Measurements from ENCODE around the gene MYO5C.

Gene MYO5C

DNA sequence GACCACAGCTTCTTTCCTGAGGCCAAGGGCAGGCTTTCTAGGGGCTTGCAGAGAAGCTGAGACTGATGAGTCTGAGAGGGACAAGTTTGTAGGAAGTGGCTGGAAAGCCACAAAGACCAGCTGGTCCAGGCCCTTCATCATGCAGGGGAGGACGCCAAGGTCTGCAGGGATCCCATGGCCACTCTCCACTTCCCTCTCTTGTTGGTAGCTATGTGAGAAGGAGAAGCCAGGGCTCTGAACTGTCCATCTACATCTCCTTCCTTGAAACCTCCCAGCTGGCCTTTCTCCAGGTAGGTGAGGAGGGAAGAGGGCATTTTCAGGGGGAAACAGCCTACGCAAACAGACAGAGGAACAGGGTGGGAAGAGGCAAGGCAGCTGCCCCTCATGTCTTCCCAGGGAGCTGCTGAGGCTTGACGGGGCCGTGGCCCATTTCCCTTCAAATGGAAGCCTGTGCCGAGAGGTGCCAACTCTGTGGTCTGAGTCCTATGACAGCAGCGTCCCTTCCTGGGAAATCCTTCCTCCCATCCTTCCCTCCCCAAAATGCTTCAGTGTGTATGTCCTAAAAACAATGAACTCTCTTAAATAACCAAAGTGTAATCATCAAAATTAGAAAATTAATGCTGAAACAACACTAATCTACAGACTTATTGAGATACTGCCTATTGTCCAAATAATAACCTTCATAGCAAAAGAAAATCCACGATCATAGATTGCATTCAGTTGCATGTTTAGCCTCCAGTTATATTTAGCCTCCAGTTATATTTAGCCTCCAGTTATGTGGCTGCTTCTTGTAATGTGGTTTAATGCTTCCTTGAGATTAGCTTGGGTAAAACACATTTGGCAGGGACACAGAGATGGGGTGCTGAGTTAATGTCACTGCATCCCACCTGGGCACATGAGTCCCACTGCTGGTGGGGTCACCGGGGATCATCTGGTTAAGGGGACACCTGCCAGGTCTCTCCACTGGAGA is 140.4 kb downstream of the MYO5C start:
- peak; percentile 44 for DNase-seq (ENCODE audit: low spot score)
- Histone ChIP-seq H3K36me3 (ENCODE audit: low read depth) (peaks cover 20% of the 10 kb centered on the region), H3K9me3 (ENCODE audit: severe bottlenecking) (no peaks in the 10 kb centered on the region), H3K4me3 (ENCODE audit: severe bottlenecking) (no peak overlapping the region), H3K4me1 (ENCODE audit: insufficient read depth, poor library complexity, severe bottlenecking) (no peaks in the 10 kb centered on the region), H3K27ac (ENCODE audit: poor library complexity, severe bottlenecking) (no peak overlapping the region), H3K27me3 (ENCODE audit: insufficient read depth, poor library complexity, severe bottlenecking) (no peaks in the 10 kb centered on the region)
- TF ChIP-seq, protein P1, sequence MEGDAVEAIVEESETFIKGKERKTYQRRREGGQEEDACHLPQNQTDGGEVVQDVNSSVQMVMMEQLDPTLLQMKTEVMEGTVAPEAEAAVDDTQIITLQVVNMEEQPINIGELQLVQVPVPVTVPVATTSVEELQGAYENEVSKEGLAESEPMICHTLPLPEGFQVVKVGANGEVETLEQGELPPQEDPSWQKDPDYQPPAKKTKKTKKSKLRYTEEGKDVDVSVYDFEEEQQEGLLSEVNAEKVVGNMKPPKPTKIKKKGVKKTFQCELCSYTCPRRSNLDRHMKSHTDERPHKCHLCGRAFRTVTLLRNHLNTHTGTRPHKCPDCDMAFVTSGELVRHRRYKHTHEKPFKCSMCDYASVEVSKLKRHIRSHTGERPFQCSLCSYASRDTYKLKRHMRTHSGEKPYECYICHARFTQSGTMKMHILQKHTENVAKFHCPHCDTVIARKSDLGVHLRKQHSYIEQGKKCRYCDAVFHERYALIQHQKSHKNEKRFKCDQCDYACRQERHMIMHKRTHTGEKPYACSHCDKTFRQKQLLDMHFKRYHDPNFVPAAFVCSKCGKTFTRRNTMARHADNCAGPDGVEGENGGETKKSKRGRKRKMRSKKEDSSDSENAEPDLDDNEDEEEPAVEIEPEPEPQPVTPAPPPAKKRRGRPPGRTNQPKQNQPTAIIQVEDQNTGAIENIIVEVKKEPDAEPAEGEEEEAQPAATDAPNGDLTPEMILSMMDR (IDR thresholded peaks at IDR 0.05; ENCODE audit: poor library complexity, severe bottlenecking), result no peak
- ATAC-seq (ENCODE audit: low read depth), result peak; percentile 14; the same call in 1 of the 3 replicates

DNA sequence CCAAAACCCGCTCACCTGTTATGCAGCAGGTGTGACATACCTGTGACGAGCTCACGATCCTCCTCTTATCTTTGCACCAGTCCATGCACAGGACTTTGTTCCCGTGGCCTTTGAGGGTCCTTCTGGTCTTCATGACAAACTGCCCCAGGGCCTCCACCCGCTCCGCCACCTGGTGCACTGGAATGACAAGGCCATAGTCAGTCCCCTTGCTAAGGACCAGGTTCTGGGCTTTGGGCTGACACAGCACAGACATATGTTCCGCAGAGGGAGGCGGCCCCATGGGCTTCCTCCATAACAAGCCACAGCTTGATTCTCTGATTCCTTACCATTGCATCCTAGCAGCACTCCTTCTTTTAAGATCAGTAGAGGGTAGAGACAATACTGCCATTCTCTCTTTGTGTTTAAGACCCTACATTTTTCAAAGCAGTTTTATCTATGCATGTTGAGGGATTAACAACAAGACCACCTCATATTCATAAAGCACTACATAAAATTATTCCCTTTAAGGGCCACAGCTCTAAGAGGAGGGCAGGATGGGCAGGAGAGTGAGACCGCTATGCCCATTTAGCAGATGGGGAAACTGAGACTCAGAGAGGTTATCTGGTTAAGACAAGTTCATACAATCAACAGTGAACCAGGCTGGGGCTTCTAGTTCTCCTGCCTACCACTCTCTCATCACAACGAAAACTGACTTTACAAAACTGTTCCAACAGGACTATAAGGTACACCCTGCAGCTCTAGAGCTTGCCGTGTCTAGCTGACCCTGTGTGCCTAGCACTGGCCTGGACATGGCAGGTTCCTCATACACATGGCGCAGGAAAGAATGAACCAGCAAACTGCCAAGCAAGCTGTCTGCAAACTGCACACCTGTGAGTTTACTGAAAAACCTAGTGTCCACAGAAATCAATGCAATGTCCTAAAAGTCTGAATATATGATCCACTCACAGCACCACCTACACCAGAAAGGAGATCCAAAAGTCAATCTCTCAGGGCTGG is 141.4 kb downstream of the MYO5C start:
- H3K4me1 ChIP-seq (ENCODE audit: insufficient read depth, poor library complexity, severe bottlenecking), result no peaks in the 10 kb centered on the region
- no peaks in the 10 kb centered on the region for H3K27me3 ChIP-seq (ENCODE audit: insufficient read depth, poor library complexity, severe bottlenecking)
- no peak overlapping the region for H3K27ac ChIP-seq (ENCODE audit: poor library complexity, severe bottlenecking)
- H3K36me3 ChIP-seq (ENCODE audit: low read depth), result peaks cover 19% of the 10 kb centered on the region
- ATAC-seq (ENCODE audit: low read depth), result no peak
- TF ChIP-seq, protein P1 (IDR thresholded peaks at IDR 0.05; ENCODE audit: poor library complexity, severe bottlenecking), result no peak
- no peak overlapping the region for H3K4me3 ChIP-seq (ENCODE audit: severe bottlenecking)
- H3K9me3 ChIP-seq (ENCODE audit: severe bottlenecking), result no peaks in the 10 kb centered on the region
- peak; percentile 56 for DNase-seq (ENCODE audit: low spot score)

DNA sequence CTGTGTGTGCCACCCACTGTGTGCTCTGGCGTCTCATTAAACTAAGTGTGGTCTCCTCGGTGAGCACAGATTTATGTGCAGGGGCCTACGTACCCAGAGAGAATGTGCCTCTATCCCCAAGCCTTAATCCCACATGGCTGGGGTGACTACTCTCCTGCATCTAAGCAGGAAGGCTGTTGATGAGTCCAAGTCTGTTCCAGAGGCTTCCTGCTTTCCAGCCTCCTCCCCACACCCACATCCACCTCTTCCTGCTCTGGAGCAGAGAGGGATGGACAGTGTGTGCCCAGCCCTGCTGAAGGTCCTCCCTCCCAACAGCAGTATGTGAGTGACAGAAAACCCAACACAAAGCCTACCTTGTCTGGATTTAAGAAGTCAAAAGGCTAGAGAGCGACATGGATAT is 144.3 kb downstream of the MYO5C start:
- H3K4me1 ChIP-seq (ENCODE audit: insufficient read depth, poor library complexity, severe bottlenecking), result no peaks in the 10 kb centered on the region
- H3K36me3 ChIP-seq (ENCODE audit: low read depth), result peaks cover 33% of the 10 kb centered on the region
- ATAC-seq (ENCODE audit: low read depth) (peak; percentile 20; the same call in 1 of the 3 replicates), DNase-seq (ENCODE audit: low spot score) (peak; percentile 18)
- H3K27me3 ChIP-seq (ENCODE audit: insufficient read depth, poor library complexity, severe bottlenecking), result no peaks in the 10 kb centered on the region
- TF ChIP-seq, protein P1 (IDR thresholded peaks at IDR 0.05; ENCODE audit: poor library complexity, severe bottlenecking), result no peak
- H3K4me3 ChIP-seq (ENCODE audit: severe bottlenecking), result no peak overlapping the region
- no peak overlapping the region for H3K27ac ChIP-seq (ENCODE audit: poor library complexity, severe bottlenecking)
- no peaks in the 10 kb centered on the region for H3K9me3 ChIP-seq (ENCODE audit: severe bottlenecking)

DNA sequence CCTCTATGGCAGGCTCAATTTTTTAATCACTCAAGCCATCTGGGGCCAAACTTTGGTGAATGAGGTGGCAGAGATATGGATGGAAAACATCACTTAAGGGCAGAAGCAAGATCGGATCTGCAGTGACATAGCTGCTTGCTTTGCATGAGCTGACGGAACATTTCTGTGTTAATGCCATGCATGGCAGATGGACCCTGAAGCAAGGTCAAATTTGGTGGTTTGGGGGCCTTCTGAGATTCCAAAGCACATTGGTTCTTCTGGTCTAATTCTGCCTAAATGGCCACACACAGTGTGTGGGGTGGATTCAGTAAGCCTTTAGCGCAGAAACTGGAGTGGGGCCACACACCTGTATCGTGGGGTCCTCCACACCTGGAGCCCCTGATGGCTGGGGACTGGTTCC is 144.7 kb downstream of the MYO5C start:
- no peak overlapping the region for H3K4me3 ChIP-seq (ENCODE audit: severe bottlenecking)
- no peak for ATAC-seq (ENCODE audit: low read depth)
- TF ChIP-seq, protein P1 (IDR thresholded peaks at IDR 0.05; ENCODE audit: poor library complexity, severe bottlenecking), result no peak
- H3K27ac ChIP-seq (ENCODE audit: poor library complexity, severe bottlenecking), result no peak overlapping the region
- no peaks in the 10 kb centered on the region for H3K27me3 ChIP-seq (ENCODE audit: insufficient read depth, poor library complexity, severe bottlenecking)
- no peaks in the 10 kb centered on the region for H3K4me1 ChIP-seq (ENCODE audit: insufficient read depth, poor library complexity, severe bottlenecking)
- peaks cover 38% of the 10 kb centered on the region for H3K36me3 ChIP-seq (ENCODE audit: low read depth)
- no peaks in the 10 kb centered on the region for H3K9me3 ChIP-seq (ENCODE audit: severe bottlenecking)
- no peak for DNase-seq (ENCODE audit: low spot score)

Data from RWPE2 (cell line).